AG04450 (cell line): ENCODE results near the gene UBAP1L. TPM values are rescaled to one million over a fixed set of nuclear protein-coding genes. Genes with fewer than 3 reads are reported as not detected.
A peak's percentile ranks its signal among the peaks of the same experiment; 100 is the strongest.

ENCODE experiments used
- CTCF ChIA-PET: fragments of 300-600, 350-600 bp; formaldehyde crosslinking; extraction: SDS; loops from one replicate; lab custom pipeline; 2022; ENCODE audit warnings: antibody characterized with exemption, inconsistent platforms; lab: Charles Lee
- POLR2A ChIA-PET: fragments of 350-600 bp; formaldehyde crosslinking; extraction: SDS; loops from one replicate; lab custom pipeline; 2021; ENCODE audit warnings: antibody characterized with exemption, inconsistent platforms; lab: Yijun Ruan, JAX
- DNase-seq: peaks from one replicate; pipeline ENCODE4 v3.0.0-alpha.2; 2011; ENCODE audit warnings: low read depth, low spot score
- H3K27ac ChIP-seq: one replicate; pipeline ENCODE4 v1.5.1; 2012; ENCODE audit warnings: low read depth, low read length, control low read depth
- H3K27me3 ChIP-seq: one replicate; pipeline ENCODE4 v1.6.0; 2012; ENCODE audit warnings: low read length; ENCODE audit not compliant: control insufficient read depth, insufficient read depth
- H3K4me3 ChIP-seq: 2 replicates; pipeline ENCODE4 v1.5.1; 2011; ENCODE audit warnings: mild to moderate bottlenecking, low read depth, low read length, control low read depth
- H3K9me3 ChIP-seq: 2 replicates; pipeline ENCODE4 v1.5.1; 2012; ENCODE audit warnings: low read length; ENCODE audit not compliant: control insufficient read depth, insufficient read depth
- polyA plus RNA-seq: library from polyadenylated mRNA; depleted of rRNA; stranded (reverse); fragments of >200 nt; gene quantifications from 2 replicates; pipeline ENCODE4 v1.2.3, GENCODE V29; 2011
- TF ChIP-seq, protein P1 (sequence below): IDR thresholded peaks from 2 replicates; pipeline ENCODE4 v1.5.1; 2011; ENCODE audit warnings: low read depth, low read length, control low read depth, inconsistent platforms

UBAP1L gene
- polyA plus RNA-seq, 1 experiment = 0.46 TPM

DNA sequence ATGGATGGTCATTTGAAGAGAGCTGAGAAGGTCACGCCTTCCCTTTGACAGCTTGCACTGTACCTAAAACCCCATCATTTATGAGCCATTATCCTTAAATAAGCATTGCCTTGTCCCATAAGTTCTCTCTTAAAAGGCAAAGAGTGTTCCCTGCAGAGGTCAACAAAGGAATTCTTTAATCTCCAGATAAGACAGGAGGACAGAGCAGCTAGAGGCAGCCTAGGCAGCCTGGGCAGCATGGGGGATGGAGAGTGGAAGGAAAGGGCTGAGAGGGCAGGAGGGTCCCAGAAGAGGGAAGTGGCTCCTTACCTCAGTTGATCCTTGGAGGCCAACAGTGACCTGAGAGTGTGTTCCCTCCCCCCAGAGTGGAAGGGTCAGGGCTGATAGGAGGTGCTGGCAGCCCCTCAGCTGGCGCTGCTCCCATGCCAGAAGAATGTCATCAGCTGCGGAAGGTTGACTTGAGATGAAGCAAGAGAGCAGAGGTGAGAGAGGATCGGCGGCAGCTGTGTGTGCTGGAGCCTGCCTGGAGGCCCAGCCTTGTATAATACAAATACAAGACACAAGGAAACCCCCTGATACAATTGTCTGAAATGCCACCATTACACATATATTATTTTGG is 25.7 kb downstream of the UBAP1L start:
- peak; percentile 59 for DNase-seq
- H3K4me3 ChIP-seq = no peak overlapping the region
- POLR2A ChIA-PET = interaction anchor here (0.6 to 3.3 kb wide), 4 partner anchors 12 to 98 kb away, joined by 3 to 23 read pairs (median 6); partner anchors contain the start of gene RASL12
- H3K27ac ChIP-seq = no peak overlapping the region
- H3K27me3 ChIP-seq = peaks cover 11% of the 10 kb centered on the region
- CTCF ChIA-PET = interaction anchor here (0.7 to 2.1 kb wide), 2 partner anchors 12 to 31 kb away, joined by 3 to 10 read pairs; no protein-coding TSS in a partner anchor
- H3K9me3 ChIP-seq = no peaks in the 10 kb centered on the region
- TF ChIP-seq, protein P1, sequence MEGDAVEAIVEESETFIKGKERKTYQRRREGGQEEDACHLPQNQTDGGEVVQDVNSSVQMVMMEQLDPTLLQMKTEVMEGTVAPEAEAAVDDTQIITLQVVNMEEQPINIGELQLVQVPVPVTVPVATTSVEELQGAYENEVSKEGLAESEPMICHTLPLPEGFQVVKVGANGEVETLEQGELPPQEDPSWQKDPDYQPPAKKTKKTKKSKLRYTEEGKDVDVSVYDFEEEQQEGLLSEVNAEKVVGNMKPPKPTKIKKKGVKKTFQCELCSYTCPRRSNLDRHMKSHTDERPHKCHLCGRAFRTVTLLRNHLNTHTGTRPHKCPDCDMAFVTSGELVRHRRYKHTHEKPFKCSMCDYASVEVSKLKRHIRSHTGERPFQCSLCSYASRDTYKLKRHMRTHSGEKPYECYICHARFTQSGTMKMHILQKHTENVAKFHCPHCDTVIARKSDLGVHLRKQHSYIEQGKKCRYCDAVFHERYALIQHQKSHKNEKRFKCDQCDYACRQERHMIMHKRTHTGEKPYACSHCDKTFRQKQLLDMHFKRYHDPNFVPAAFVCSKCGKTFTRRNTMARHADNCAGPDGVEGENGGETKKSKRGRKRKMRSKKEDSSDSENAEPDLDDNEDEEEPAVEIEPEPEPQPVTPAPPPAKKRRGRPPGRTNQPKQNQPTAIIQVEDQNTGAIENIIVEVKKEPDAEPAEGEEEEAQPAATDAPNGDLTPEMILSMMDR = no peak

DNA sequence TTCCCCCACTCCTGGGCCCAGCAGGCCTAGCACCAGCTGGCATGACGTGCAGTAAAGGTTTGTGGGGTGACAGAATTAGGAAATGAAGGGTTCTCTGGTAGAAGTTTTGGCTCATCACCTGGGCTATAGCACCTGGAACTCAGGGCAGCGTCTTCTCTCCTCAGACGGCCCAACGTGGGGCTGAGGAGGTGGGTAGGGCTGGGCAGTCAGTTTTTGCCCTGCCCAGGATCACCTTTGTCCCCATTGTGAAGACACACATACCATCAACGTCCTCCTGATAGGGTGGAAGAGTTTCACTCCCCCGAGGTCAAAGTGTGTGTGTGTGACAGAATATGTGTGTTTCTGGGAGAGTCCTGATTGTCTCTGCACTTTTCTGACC is 26.4 kb downstream of the UBAP1L start:
- Histone ChIP-seq H3K9me3 (no peaks in the 10 kb centered on the region), H3K4me3 (no peak overlapping the region), H3K27me3 (peaks cover 11% of the 10 kb centered on the region), H3K27ac (no peak overlapping the region)
- DNase-seq = no peak
- ChIA-PET POLR2A (interaction anchor here (3.3 kb wide), 1 partner anchor 20 kb away, joined by 23 read pairs; the partner anchor contains the start of gene RASL12), CTCF (interaction anchor here (2.1 kb wide), 1 partner anchor 13 kb away, joined by 10 read pairs; no protein-coding TSS in a partner anchor)
- TF ChIP-seq, protein P1 = no peak

DNA sequence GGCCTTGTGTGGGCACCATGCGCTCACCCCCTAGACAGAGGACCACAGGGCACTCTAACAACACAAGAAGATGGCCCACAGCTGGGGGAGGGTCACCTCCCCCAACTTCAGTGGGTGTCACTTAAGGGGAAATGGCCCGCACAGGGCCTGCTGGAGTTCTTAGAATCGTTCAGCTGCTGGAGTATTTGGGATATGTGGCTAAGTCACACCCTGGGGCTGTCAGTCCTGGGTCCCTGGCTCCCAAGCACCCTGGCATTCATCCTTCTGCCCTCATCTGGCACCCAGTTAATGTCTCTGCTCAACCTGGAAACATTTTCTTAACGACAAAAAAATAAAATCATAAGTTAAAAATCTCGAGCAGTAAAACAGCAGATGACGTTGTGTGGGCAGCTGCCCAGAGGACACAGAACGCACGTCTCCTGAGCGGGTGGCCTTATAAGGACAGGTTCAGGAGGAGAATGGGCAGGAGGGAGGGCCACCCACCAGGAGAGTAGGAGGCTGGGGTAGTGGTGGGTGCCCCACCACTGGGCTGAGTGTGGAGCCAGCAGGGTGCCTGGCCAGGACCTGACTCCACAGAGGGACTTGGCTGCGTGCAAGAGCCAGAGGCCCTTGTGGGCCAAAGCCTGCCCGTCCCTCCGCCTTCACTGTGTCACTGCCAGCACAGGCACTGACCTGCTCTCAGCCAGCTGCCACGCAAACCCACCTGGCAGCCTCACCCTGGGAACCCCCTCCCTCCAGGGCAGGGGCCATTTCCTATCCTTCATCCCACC is 26.9 kb downstream of the UBAP1L start:
- POLR2A ChIA-PET = interaction anchor here (3.3 kb wide), 1 partner anchor 19 kb away, joined by 23 read pairs; the partner anchor contains the start of gene RASL12
- no peaks in the 10 kb centered on the region for H3K9me3 ChIP-seq
- peaks cover 11% of the 10 kb centered on the region for H3K27me3 ChIP-seq
- no peak overlapping the region for H3K27ac ChIP-seq
- CTCF ChIA-PET = interaction anchor here (1.0 to 6.6 kb wide), 5 partner anchors 13 to 54 kb away, joined by 3 to 39 read pairs (median 10); no protein-coding TSS in a partner anchor
- no peak overlapping the region for H3K4me3 ChIP-seq
- DNase-seq = no peak
- TF ChIP-seq, protein P1 = no peak

DNA sequence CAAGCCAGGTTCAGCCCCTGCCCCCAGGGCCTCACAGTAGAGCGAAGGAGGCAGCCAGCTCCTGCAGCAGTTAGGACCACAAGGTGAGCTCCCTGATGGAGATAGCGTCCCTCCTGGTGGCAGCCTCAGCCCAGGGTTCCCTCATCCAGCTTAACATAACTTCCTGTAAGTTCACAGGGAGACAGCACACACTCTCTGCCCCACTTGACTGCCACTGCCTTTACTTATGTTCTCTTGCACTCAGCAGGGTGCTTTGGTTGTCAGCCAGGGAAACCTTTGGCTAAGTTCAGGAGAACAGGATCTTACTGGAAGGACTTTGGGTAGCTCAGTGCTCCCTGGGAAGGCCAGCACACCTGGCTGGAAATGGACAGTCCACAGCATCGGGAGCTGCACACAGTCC is 27.6 kb downstream of the UBAP1L start:
- Histone ChIP-seq H3K9me3 (no peaks in the 10 kb centered on the region), H3K4me3 (no peak overlapping the region), H3K27me3 (peaks cover 11% of the 10 kb centered on the region), H3K27ac (no peak overlapping the region)
- TF ChIP-seq, protein P1 = no peak
- ChIA-PET CTCF (interaction anchor here (1.0 to 6.6 kb wide), 5 partner anchors 15 to 54 kb away, joined by 3 to 39 read pairs (median 7); no protein-coding TSS in a partner anchor), POLR2A (interaction anchor here (3.3 kb wide), 1 partner anchor 18 kb away, joined by 23 read pairs; the partner anchor contains the start of gene RASL12)
- no peak for DNase-seq
